ENCODE measurements around the gene PLCD1. TPM values are rescaled to one million over a fixed set of nuclear protein-coding genes. Genes with fewer than 3 reads are reported as not detected.

PLCD1 gene
- total RNA-seq, 2 experiments from 2014 or later: 9.7 to 10.1 TPM

GRCh38 chr3:38022301-38022700 lies 7.1 kb downstream of the PLCD1 start:
- POLR2A ChIA-PET: interaction anchor here (0.7 kb wide), 1 partner anchor 188 kb away, joined by 3 read pairs; no protein-coding TSS in a partner anchor
- H3K9me3 Mint-ChIP-seq (ENCODE audit: insufficient read depth): no peaks in the 10 kb centered on the region
- H3K27ac Mint-ChIP-seq: no peak overlapping the region
- ATAC-seq: no peak
- CTCF ChIA-PET: interaction anchor here (2.3 kb wide), 1 partner anchor 19 kb away, joined by 7 read pairs; no protein-coding TSS in a partner anchor
- no peaks in the 10 kb centered on the region for H3K36me3 Mint-ChIP-seq (ENCODE audit: low read depth)
- DNase-seq: no peak
- H3K27me3 Mint-ChIP-seq (ENCODE audit: low read depth): peaks cover 1% of the 10 kb centered on the region
- no peak overlapping the region for H3K4me3 Mint-ChIP-seq
- H3K4me1 Mint-ChIP-seq (ENCODE audit: low read depth): peaks cover 22% of the 10 kb centered on the region

DNA sequence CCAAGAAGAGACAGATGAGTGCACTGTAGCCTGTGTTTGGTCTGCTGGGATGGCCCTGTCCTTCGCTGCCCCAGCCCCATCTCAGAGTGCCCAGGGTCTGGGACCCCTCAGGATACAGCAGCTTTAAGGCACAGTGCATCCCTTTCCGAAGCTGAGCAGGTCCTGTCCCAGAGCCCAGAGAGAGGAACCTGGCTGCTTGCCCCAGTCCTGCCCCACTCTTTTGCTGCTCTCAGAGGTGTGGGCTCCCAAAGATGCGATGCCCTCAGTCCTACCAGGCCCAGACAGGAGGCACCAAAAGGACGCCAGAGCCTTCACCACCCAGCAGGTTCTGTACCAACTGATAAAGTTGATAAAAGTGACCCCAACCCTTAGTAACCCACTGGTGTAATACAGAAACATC lies 8.2 kb downstream of the PLCD1 start:
- no peaks in the 10 kb centered on the region for H3K27me3 Mint-ChIP-seq (ENCODE audit: low read depth)
- no peak overlapping the region for H3K4me3 Mint-ChIP-seq
- ATAC-seq: no peak
- CTCF ChIA-PET: interaction anchor here (0.9 to 1.7 kb wide), 3 partner anchors 24 to 165 kb away, joined by 3 to 5 read pairs (median 4); no protein-coding TSS in a partner anchor
- H3K27ac Mint-ChIP-seq: no peak overlapping the region
- POLR2A ChIA-PET: no interaction called here
- peaks cover 6% of the 10 kb centered on the region for H3K36me3 Mint-ChIP-seq (ENCODE audit: low read depth)
- no peaks in the 10 kb centered on the region for H3K9me3 Mint-ChIP-seq (ENCODE audit: insufficient read depth)
- no peak for DNase-seq
- peaks cover 22% of the 10 kb centered on the region for H3K4me1 Mint-ChIP-seq (ENCODE audit: low read depth)

- ATAC-seq: no peak
- Mint-ChIP-seq H3K4me1 (ENCODE audit: low read depth) (peaks cover 16% of the 10 kb centered on the region), H3K36me3 (ENCODE audit: low read depth) (peaks cover 10% of the 10 kb centered on the region), H3K27ac (peak overlapping the region; percentile 30), H3K27me3 (ENCODE audit: low read depth) (no peaks in the 10 kb centered on the region), H3K4me3 (no peak overlapping the region), H3K9me3 (ENCODE audit: insufficient read depth) (no peaks in the 10 kb centered on the region)
- ChIA-PET CTCF (interaction anchor here (0.9 to 1.7 kb wide), 3 partner anchors 23 to 165 kb away, joined by 3 to 5 read pairs (median 4); no protein-coding TSS in a partner anchor), POLR2A (interaction anchor here (0.7 kb wide), 1 partner anchor 157 kb away, joined by 5 read pairs; no protein-coding TSS in a partner anchor)
- DNase-seq: no peak
Observed at GRCh38 chr3:38020342-38020726, 9.1 kb downstream of the PLCD1 start.

- H3K9me3 Mint-ChIP-seq (ENCODE audit: insufficient read depth): no peaks in the 10 kb centered on the region
- H3K36me3 Mint-ChIP-seq (ENCODE audit: low read depth): peaks cover 15% of the 10 kb centered on the region
- H3K27ac Mint-ChIP-seq: no peak overlapping the region
- CTCF ChIA-PET: interaction anchor here (1.1 to 1.7 kb wide), 2 partner anchors 23 to 164 kb away, joined by 4 to 5 read pairs; no protein-coding TSS in a partner anchor
- H3K27me3 Mint-ChIP-seq (ENCODE audit: low read depth): no peaks in the 10 kb centered on the region
- H3K4me1 Mint-ChIP-seq (ENCODE audit: low read depth): peaks cover 13% of the 10 kb centered on the region
- POLR2A ChIA-PET: no interaction called here
- no peak overlapping the region for H3K4me3 Mint-ChIP-seq
- ATAC-seq (no peak), DNase-seq (no peak)
Observed at GRCh38 chr3:38019658-38020341, 9.6 kb downstream of the PLCD1 start.

GRCh38 chr3:38018296-38019266 lies 10.9 kb downstream of the PLCD1 start:
- Mint-ChIP-seq H3K36me3 (ENCODE audit: low read depth) (peaks cover 22% of the 10 kb centered on the region), H3K27ac (no peak overlapping the region), H3K4me1 (ENCODE audit: low read depth) (peaks cover 9% of the 10 kb centered on the region), H3K9me3 (ENCODE audit: insufficient read depth) (no peaks in the 10 kb centered on the region), H3K4me3 (no peak overlapping the region), H3K27me3 (ENCODE audit: low read depth) (no peaks in the 10 kb centered on the region)
- DNase-seq (no peak), ATAC-seq (no peak)
- POLR2A ChIA-PET: interaction anchor here (0.8 kb wide), 1 partner anchor 23 kb away, joined by 3 read pairs; no protein-coding TSS in a partner anchor
- CTCF ChIA-PET: interaction anchor here (1.0 kb wide), 1 partner anchor 22 kb away, joined by 3 read pairs; no protein-coding TSS in a partner anchor

DNA sequence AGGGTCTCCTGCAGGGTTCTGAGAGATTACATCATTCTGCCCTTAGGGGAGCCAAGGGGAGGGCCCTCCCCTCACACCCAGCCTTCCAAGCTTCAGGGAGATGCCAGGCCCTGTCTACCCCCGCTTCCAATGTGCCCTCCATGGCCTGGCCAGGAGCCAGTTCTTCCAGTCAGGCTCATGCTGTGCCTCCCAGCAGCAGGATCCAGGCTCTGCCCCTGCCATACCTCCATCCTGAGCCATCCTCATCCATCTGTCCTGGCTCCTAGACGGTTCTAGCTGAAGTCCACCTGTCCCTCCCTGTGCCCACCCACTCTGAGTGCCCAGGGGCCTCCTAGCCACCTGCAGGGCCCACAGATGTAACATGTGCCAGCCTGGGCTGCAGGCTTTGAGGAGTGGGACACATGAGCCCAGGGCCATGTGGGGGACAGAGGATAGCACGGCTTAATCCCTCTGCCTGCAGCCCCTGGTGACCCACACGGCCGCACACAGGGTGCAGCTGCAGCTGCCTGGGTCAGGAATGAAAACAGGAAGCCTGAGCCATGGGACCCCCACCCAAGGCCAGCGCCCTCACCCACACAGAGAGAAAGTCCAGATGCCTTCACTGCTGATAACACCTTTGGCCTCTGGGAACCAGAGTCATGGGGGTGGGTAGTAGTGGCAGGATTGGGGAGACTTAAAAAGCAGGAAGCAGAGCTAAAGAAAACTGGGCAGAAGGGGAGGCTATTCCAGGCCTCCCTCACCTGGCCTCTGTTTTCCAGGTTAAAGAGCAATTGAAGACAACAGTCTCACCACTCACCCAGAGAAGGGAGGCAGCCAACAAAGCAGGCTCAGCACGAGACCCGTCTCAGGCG lies 11.8 kb downstream of the PLCD1 start:
- H3K4me3 Mint-ChIP-seq: no peak overlapping the region
- H3K27me3 Mint-ChIP-seq (ENCODE audit: low read depth): no peaks in the 10 kb centered on the region
- peaks cover 22% of the 10 kb centered on the region for H3K36me3 Mint-ChIP-seq (ENCODE audit: low read depth)
- no peak for DNase-seq
- H3K9me3 Mint-ChIP-seq (ENCODE audit: insufficient read depth): no peaks in the 10 kb centered on the region
- no peak overlapping the region for H3K27ac Mint-ChIP-seq
- ATAC-seq: no peak
- CTCF ChIA-PET: interaction anchor here (1.0 kb wide), 2 partner anchors 14 to 21 kb away, joined by 3 read pairs; no protein-coding TSS in a partner anchor
- H3K4me1 Mint-ChIP-seq (ENCODE audit: low read depth): peaks cover 3% of the 10 kb centered on the region
- POLR2A ChIA-PET: interaction anchor here (0.8 kb wide), 1 partner anchor 22 kb away, joined by 3 read pairs; no protein-coding TSS in a partner anchor

DNA sequence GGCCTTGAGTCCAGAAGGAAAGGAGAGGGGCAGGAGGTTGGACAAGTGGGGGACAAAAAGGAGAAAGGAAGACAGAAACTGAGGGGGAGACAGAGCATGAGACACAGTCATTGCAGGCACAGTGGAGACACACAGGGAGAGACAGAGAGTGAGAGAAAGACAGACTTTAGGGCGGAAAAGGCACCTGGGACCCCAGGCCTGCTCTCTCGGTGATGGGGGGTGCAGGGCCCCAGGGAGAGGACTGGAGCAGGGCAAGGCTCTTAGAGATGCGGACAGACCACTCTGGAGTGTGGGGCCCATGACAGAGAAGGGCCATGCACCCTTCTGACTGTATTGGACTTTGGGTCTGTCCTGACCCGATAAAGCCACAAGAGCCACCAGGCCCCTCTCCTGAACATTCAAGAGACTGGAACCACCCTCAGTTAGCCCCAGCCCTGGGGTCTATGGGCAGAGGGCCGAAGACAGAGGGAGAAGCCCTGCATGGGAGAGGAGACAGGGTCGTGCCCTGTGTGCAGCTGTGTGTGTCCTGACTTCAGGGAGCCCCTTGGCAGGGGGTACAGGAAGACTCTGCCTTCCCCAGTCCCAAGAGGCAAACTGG lies 12.5 kb downstream of the PLCD1 start:
- no peaks in the 10 kb centered on the region for H3K9me3 Mint-ChIP-seq (ENCODE audit: insufficient read depth)
- peaks cover 22% of the 10 kb centered on the region for H3K36me3 Mint-ChIP-seq (ENCODE audit: low read depth)
- H3K4me3 Mint-ChIP-seq: no peak overlapping the region
- no peaks in the 10 kb centered on the region for H3K27me3 Mint-ChIP-seq (ENCODE audit: low read depth)
- ChIA-PET POLR2A (no interaction called here), CTCF (interaction anchor here (1.0 kb wide), 1 partner anchor 13 kb away, joined by 3 read pairs; no protein-coding TSS in a partner anchor)
- peaks cover 3% of the 10 kb centered on the region for H3K4me1 Mint-ChIP-seq (ENCODE audit: low read depth)
- DNase-seq: no peak
- ATAC-seq: no peak
- H3K27ac Mint-ChIP-seq: no peak overlapping the region

GRCh38 chr3:38016410-38016809 lies 13.0 kb downstream of the PLCD1 start:
- Mint-ChIP-seq H3K36me3 (ENCODE audit: low read depth) (peaks cover 22% of the 10 kb centered on the region), H3K27ac (no peak overlapping the region), H3K4me1 (ENCODE audit: low read depth) (peaks cover 3% of the 10 kb centered on the region), H3K27me3 (ENCODE audit: low read depth) (no peaks in the 10 kb centered on the region), H3K9me3 (ENCODE audit: insufficient read depth) (no peaks in the 10 kb centered on the region), H3K4me3 (no peak overlapping the region)
- DNase-seq (no peak), ATAC-seq (no peak)
- POLR2A ChIA-PET: no interaction called here
- CTCF ChIA-PET: interaction anchor here (1.0 kb wide), 1 partner anchor 13 kb away, joined by 3 read pairs; no protein-coding TSS in a partner anchor

GRCh38 chr3:38015984-38016383 lies 13.5 kb downstream of the PLCD1 start:
- Mint-ChIP-seq H3K4me3 (no peak overlapping the region), H3K27ac (no peak overlapping the region), H3K4me1 (ENCODE audit: low read depth) (peaks cover 2% of the 10 kb centered on the region), H3K36me3 (ENCODE audit: low read depth) (peaks cover 22% of the 10 kb centered on the region), H3K9me3 (ENCODE audit: insufficient read depth) (no peaks in the 10 kb centered on the region), H3K27me3 (ENCODE audit: low read depth) (no peaks in the 10 kb centered on the region)
- CTCF ChIA-PET: no interaction called here
- DNase-seq (no peak), ATAC-seq (no peak)
- POLR2A ChIA-PET: no interaction called here

- DNase-seq (no peak), ATAC-seq (no peak)
- peaks cover 22% of the 10 kb centered on the region for H3K36me3 Mint-ChIP-seq (ENCODE audit: low read depth)
- no peaks in the 10 kb centered on the region for H3K9me3 Mint-ChIP-seq (ENCODE audit: insufficient read depth)
- H3K4me3 Mint-ChIP-seq: no peak overlapping the region
- H3K27ac Mint-ChIP-seq: no peak overlapping the region
- H3K4me1 Mint-ChIP-seq (ENCODE audit: low read depth): no peaks in the 10 kb centered on the region
- H3K27me3 Mint-ChIP-seq (ENCODE audit: low read depth): no peaks in the 10 kb centered on the region
- ChIA-PET CTCF (no interaction called here), POLR2A (no interaction called here)
Observed at GRCh38 chr3:38015485-38015884, 14.0 kb downstream of the PLCD1 start.

GRCh38 chr3:38011111-38011510 lies 18.3 kb downstream of the PLCD1 start:
- Mint-ChIP-seq H3K4me1 (ENCODE audit: low read depth) (no peaks in the 10 kb centered on the region), H3K9me3 (ENCODE audit: insufficient read depth) (no peaks in the 10 kb centered on the region), H3K36me3 (ENCODE audit: low read depth) (peaks cover 16% of the 10 kb centered on the region), H3K27me3 (ENCODE audit: low read depth) (no peaks in the 10 kb centered on the region), H3K27ac (no peak overlapping the region), H3K4me3 (no peak overlapping the region)
- ChIA-PET CTCF (interaction anchor here (0.6 to 0.9 kb wide), 2 partner anchors 14 to 43 kb away, joined by 3 read pairs; no protein-coding TSS in a partner anchor), POLR2A (interaction anchor here (0.6 kb wide), 1 partner anchor 140 kb away, joined by 3 read pairs; no protein-coding TSS in a partner anchor)
- DNase-seq (no peak), ATAC-seq (no peak)
